ENCODE data around the gene S100A4. TPM values are rescaled to one million over a fixed set of nuclear protein-coding genes. Genes with fewer than 3 reads are reported as not detected.

Gene S100A4
- total and polyA plus RNA-seq, 3 experiments from 2014 or later: 125 to 2,575 (median 132) TPM

GRCh38 chr1:153509036-153509435 is 36.6 kb downstream of the S100A4 start:
- H3K4me3 ChIP-seq (ENCODE audit: low read length): no peak overlapping the region
- no peak overlapping the region for H3K4me3 Mint-ChIP-seq
- CTCF ChIA-PET: interaction anchor here (0.6 to 6.1 kb wide), 8 partner anchors 7 to 241 kb away, joined by 3 to 109 read pairs (median 12); partner anchors contain the start of gene S100A2
- H3K36me3 Mint-ChIP-seq: no peaks in the 10 kb centered on the region
- no peak overlapping the region for H3K27ac ChIP-seq (ENCODE audit: low read depth, low read length)
- H3K36me3 ChIP-seq (ENCODE audit: insufficient read depth, low read length): no peaks in the 10 kb centered on the region
- POLR2A ChIA-PET: interaction anchor here (1.1 kb wide), 1 partner anchor 59 kb away, joined by 3 read pairs; no protein-coding TSS in a partner anchor
- no peaks in the 10 kb centered on the region for H3K27me3 Mint-ChIP-seq
- no peaks in the 10 kb centered on the region for H3K9me3 Mint-ChIP-seq
- H3K4me1 Mint-ChIP-seq: peaks cover 7 to 8% (median 7%) of the 10 kb centered on the region in 3 donors
- no peak for DNase-seq
- peaks cover 3% of the 10 kb centered on the region for H3K4me1 ChIP-seq (ENCODE audit: insufficient read depth, low read length)
- H3K27ac Mint-ChIP-seq: peak overlapping the region in 2 of 8 donors; percentile 15 to 50
- H3K9me3 ChIP-seq (ENCODE audit: low read length): no peaks in the 10 kb centered on the region
- no peaks in the 10 kb centered on the region for H3K27me3 ChIP-seq (ENCODE audit: insufficient read depth, low read length, poor library complexity, severe bottlenecking)

- Histone ChIP-seq H3K27me3 (ENCODE audit: insufficient read depth, low read length, poor library complexity, severe bottlenecking) (no peaks in the 10 kb centered on the region), H3K27ac (ENCODE audit: low read depth, low read length) (no peak overlapping the region), H3K4me3 (ENCODE audit: low read length) (no peak overlapping the region), H3K9me3 (ENCODE audit: low read length) (no peaks in the 10 kb centered on the region), H3K4me1 (ENCODE audit: insufficient read depth, low read length) (peaks cover 3% of the 10 kb centered on the region), H3K36me3 (ENCODE audit: insufficient read depth, low read length) (no peaks in the 10 kb centered on the region)
- no peak for DNase-seq
- no peak overlapping the region for H3K4me3 Mint-ChIP-seq
- no peaks in the 10 kb centered on the region for H3K36me3 Mint-ChIP-seq
- H3K9me3 Mint-ChIP-seq: no peaks in the 10 kb centered on the region
- CTCF ChIA-PET: interaction anchor here (0.8 to 6.1 kb wide), 7 partner anchors 13 to 136 kb away, joined by 3 to 109 read pairs (median 10); partner anchors contain the start of gene S100A2
- no peaks in the 10 kb centered on the region for H3K27me3 Mint-ChIP-seq
- no peak overlapping the region for H3K27ac Mint-ChIP-seq
- POLR2A ChIA-PET: no interaction called here
- peaks cover 7 to 8% (median 7%) of the 10 kb centered on the region in 3 donors for H3K4me1 Mint-ChIP-seq
These were observed 37.6 kb downstream of the S100A4 start for GRCh38 chr1:153507926-153508583.

- CTCF ChIA-PET: interaction anchor here (2.3 to 6.1 kb wide), 2 partner anchors 26 to 64 kb away, joined by 10 to 109 read pairs; no protein-coding TSS in a partner anchor
- no peaks in the 10 kb centered on the region for H3K36me3 Mint-ChIP-seq
- H3K27me3 Mint-ChIP-seq: peaks cover 0 to 3% of the 10 kb centered on the region in 2 donors
- H3K9me3 Mint-ChIP-seq: no peaks in the 10 kb centered on the region
- Histone ChIP-seq H3K4me1 (ENCODE audit: insufficient read depth, low read length) (peaks cover 3% of the 10 kb centered on the region), H3K27ac (ENCODE audit: low read depth, low read length) (no peak overlapping the region), H3K4me3 (ENCODE audit: low read length) (no peak overlapping the region), H3K9me3 (ENCODE audit: low read length) (no peaks in the 10 kb centered on the region), H3K27me3 (ENCODE audit: insufficient read depth, low read length, poor library complexity, severe bottlenecking) (no peaks in the 10 kb centered on the region), H3K36me3 (ENCODE audit: insufficient read depth, low read length) (no peaks in the 10 kb centered on the region)
- H3K27ac Mint-ChIP-seq: peak overlapping the region in 1 of 8 donors; percentile 77
- H3K4me3 Mint-ChIP-seq: no peak overlapping the region
- POLR2A ChIA-PET: no interaction called here
- no peak for DNase-seq
- peaks cover 7 to 8% (median 7%) of the 10 kb centered on the region in 3 donors for H3K4me1 Mint-ChIP-seq
These were observed 38.7 kb downstream of the S100A4 start for GRCh38 chr1:153506831-153507413.

GRCh38 chr1:153506386-153506785 is 39.2 kb downstream of the S100A4 start:
- no peaks in the 10 kb centered on the region for H3K9me3 Mint-ChIP-seq
- H3K36me3 ChIP-seq (ENCODE audit: insufficient read depth, low read length): no peaks in the 10 kb centered on the region
- POLR2A ChIA-PET: no interaction called here
- H3K27ac ChIP-seq (ENCODE audit: low read depth, low read length): no peak overlapping the region
- H3K9me3 ChIP-seq (ENCODE audit: low read length): no peaks in the 10 kb centered on the region
- H3K36me3 Mint-ChIP-seq: no peaks in the 10 kb centered on the region
- no peak for DNase-seq
- H3K27me3 ChIP-seq (ENCODE audit: insufficient read depth, low read length, poor library complexity, severe bottlenecking): no peaks in the 10 kb centered on the region
- no peak overlapping the region for H3K4me3 Mint-ChIP-seq
- H3K27me3 Mint-ChIP-seq: peaks cover 0 to 3% of the 10 kb centered on the region in 2 donors
- peaks cover 3% of the 10 kb centered on the region for H3K4me1 ChIP-seq (ENCODE audit: insufficient read depth, low read length)
- no peak overlapping the region for H3K4me3 ChIP-seq (ENCODE audit: low read length)
- CTCF ChIA-PET: interaction anchor here (6.1 kb wide), 1 partner anchor 64 kb away, joined by 109 read pairs; no protein-coding TSS in a partner anchor
- H3K4me1 Mint-ChIP-seq: peaks cover 7 to 8% (median 7%) of the 10 kb centered on the region in 3 donors
- no peak overlapping the region for H3K27ac Mint-ChIP-seq

- Mint-ChIP-seq H3K27me3 (peaks cover 0 to 5% of the 10 kb centered on the region in 2 donors), H3K4me1 (peaks cover 0 to 2% (median under 1%) of the 10 kb centered on the region in 3 donors), H3K4me3 (no peak overlapping the region), H3K36me3 (no peaks in the 10 kb centered on the region), H3K9me3 (no peaks in the 10 kb centered on the region), H3K27ac (no peak overlapping the region)
- H3K27me3 ChIP-seq (ENCODE audit: insufficient read depth, low read length, poor library complexity, severe bottlenecking): no peaks in the 10 kb centered on the region
- H3K4me3 ChIP-seq (ENCODE audit: low read length): no peak overlapping the region
- H3K27ac ChIP-seq (ENCODE audit: low read depth, low read length): no peak overlapping the region
- no peaks in the 10 kb centered on the region for H3K9me3 ChIP-seq (ENCODE audit: low read length)
- H3K36me3 ChIP-seq (ENCODE audit: insufficient read depth, low read length): no peaks in the 10 kb centered on the region
- CTCF ChIA-PET: no interaction called here
- POLR2A ChIA-PET: no interaction called here
- no peaks in the 10 kb centered on the region for H3K4me1 ChIP-seq (ENCODE audit: insufficient read depth, low read length)
- no peak for DNase-seq
These were observed 40.0 kb downstream of the S100A4 start for GRCh38 chr1:153505576-153505975.

- Histone ChIP-seq H3K27me3 (ENCODE audit: insufficient read depth, low read length, poor library complexity, severe bottlenecking) (peaks cover 5% of the 10 kb centered on the region), H3K4me1 (ENCODE audit: insufficient read depth, low read length) (no peaks in the 10 kb centered on the region), H3K9me3 (ENCODE audit: low read length) (no peaks in the 10 kb centered on the region), H3K27ac (ENCODE audit: low read depth, low read length) (no peak overlapping the region), H3K36me3 (ENCODE audit: insufficient read depth, low read length) (no peaks in the 10 kb centered on the region), H3K4me3 (ENCODE audit: low read length) (no peak overlapping the region)
- ChIA-PET CTCF (interaction anchor here (1.3 kb wide), 1 partner anchor 9 kb away, joined by 3 read pairs; no protein-coding TSS in a partner anchor), POLR2A (no interaction called here)
- H3K27ac Mint-ChIP-seq: no peak overlapping the region
- H3K27me3 Mint-ChIP-seq: peaks cover 7 to 23% of the 10 kb centered on the region in 2 donors
- no peak overlapping the region for H3K4me3 Mint-ChIP-seq
- H3K36me3 Mint-ChIP-seq: no peaks in the 10 kb centered on the region
- H3K4me1 Mint-ChIP-seq: no peaks in the 10 kb centered on the region
- no peak for DNase-seq
- no peaks in the 10 kb centered on the region for H3K9me3 Mint-ChIP-seq
These were observed 41.8 kb downstream of the S100A4 start for GRCh38 chr1:153503766-153504165.

- Histone ChIP-seq H3K4me3 (ENCODE audit: low read length) (no peak overlapping the region), H3K27me3 (ENCODE audit: insufficient read depth, low read length, poor library complexity, severe bottlenecking) (peaks cover 5% of the 10 kb centered on the region), H3K27ac (ENCODE audit: low read depth, low read length) (no peak overlapping the region), H3K9me3 (ENCODE audit: low read length) (no peaks in the 10 kb centered on the region), H3K4me1 (ENCODE audit: insufficient read depth, low read length) (no peaks in the 10 kb centered on the region), H3K36me3 (ENCODE audit: insufficient read depth, low read length) (no peaks in the 10 kb centered on the region)
- Mint-ChIP-seq H3K4me1 (no peaks in the 10 kb centered on the region), H3K27me3 (peaks cover 18 to 56% of the 10 kb centered on the region in 2 donors), H3K4me3 (no peak overlapping the region), H3K36me3 (no peaks in the 10 kb centered on the region), H3K9me3 (no peaks in the 10 kb centered on the region), H3K27ac (no peak overlapping the region)
- POLR2A ChIA-PET: no interaction called here
- CTCF ChIA-PET: interaction anchor here (0.8 to 1.2 kb wide), 3 partner anchors 10 to 12 kb away, joined by 3 read pairs; no protein-coding TSS in a partner anchor
- DNase-seq: no peak
These were observed 46.9 kb downstream of the S100A4 start for GRCh38 chr1:153498746-153499145.

GRCh38 chr1:153495536-153495935 is 50.1 kb downstream of the S100A4 start:
- Mint-ChIP-seq H3K36me3 (no peaks in the 10 kb centered on the region), H3K4me3 (no peak overlapping the region), H3K4me1 (no peaks in the 10 kb centered on the region), H3K9me3 (no peaks in the 10 kb centered on the region), H3K27ac (no peak overlapping the region), H3K27me3 (peaks cover 24 to 55% of the 10 kb centered on the region in 2 donors)
- H3K9me3 ChIP-seq (ENCODE audit: low read length): no peaks in the 10 kb centered on the region
- H3K36me3 ChIP-seq (ENCODE audit: insufficient read depth, low read length): no peaks in the 10 kb centered on the region
- H3K27ac ChIP-seq (ENCODE audit: low read depth, low read length): no peak overlapping the region
- DNase-seq: no peak
- peaks cover 5% of the 10 kb centered on the region for H3K27me3 ChIP-seq (ENCODE audit: insufficient read depth, low read length, poor library complexity, severe bottlenecking)
- no peak overlapping the region for H3K4me3 ChIP-seq (ENCODE audit: low read length)
- POLR2A ChIA-PET: no interaction called here
- H3K4me1 ChIP-seq (ENCODE audit: insufficient read depth, low read length): no peaks in the 10 kb centered on the region
- CTCF ChIA-PET: interaction anchor here (0.8 to 4.8 kb wide), 17 partner anchors 9 to 149 kb away, joined by 3 to 35 read pairs (median 3); partner anchors contain the start of genes S100A3 and S100A9

Measured in CD8-positive, alpha-beta memory T cell (primary cell).